Suprapubic skin (tissue), 4 donors: Measurements from ENCODE around the gene LRCH1.

ENCODE experiments used
- POLR2A ChIP-seq, 2 donors: fragments of 450-650 bp; IDR thresholded peaks; one replicate each; pipeline ENCODE4 v1.6.1; 2017; ENCODE audit warnings: antibody characterized with exemption in 2 of 2, mild to moderate bottlenecking in 2 of 2, moderate library complexity in 2 of 2
- POLR2AphosphoS5 ChIP-seq, 3 donors: sonication (generic); formaldehyde crosslinking; IDR thresholded peaks; one replicate each; pipeline ENCODE4 v1.6.1; 2017; ENCODE audit warnings: antibody characterized with exemption in 3 of 3
- TF ChIP-seq, protein P1 (sequence below), 2 donors: fragments of 200-600 bp in 1 of 2; fragments of 450-650 bp in 1 of 2; sonication (generic) in 1 of 2; IDR thresholded peaks; one replicate each; pipeline ENCODE4 v1.5.1; 2016 to 2019; ENCODE audit warnings: antibody characterized with exemption in 2 of 2, mild to moderate bottlenecking in 1 of 2, moderate library complexity in 1 of 2

DNA sequence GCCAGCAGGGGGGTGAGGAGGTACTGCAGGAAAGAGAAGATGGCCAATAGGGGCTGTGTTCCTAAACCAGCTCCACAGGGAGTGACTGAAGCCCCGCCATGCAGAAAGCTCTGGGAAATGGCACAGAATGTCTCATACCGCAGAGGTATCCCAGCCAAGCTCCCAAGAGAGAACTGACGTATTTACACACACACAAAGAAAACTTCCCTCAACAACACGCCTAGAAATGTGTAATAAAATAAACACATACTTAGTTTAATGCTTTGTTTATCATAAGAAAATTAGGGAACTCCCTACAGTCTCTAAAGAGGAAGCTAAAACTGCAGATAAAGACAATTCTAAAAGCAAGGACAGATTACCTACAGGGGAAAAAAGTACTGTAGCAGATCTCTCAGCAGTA lies 204.0 kb downstream of the LRCH1 start:
- no peak for TF ChIP-seq POLR2A (IDR thresholded peaks at IDR 0.05)
- TF ChIP-seq POLR2AphosphoS5 (IDR thresholded peaks at IDR 0.05), result no peak
- TF ChIP-seq, protein P1, sequence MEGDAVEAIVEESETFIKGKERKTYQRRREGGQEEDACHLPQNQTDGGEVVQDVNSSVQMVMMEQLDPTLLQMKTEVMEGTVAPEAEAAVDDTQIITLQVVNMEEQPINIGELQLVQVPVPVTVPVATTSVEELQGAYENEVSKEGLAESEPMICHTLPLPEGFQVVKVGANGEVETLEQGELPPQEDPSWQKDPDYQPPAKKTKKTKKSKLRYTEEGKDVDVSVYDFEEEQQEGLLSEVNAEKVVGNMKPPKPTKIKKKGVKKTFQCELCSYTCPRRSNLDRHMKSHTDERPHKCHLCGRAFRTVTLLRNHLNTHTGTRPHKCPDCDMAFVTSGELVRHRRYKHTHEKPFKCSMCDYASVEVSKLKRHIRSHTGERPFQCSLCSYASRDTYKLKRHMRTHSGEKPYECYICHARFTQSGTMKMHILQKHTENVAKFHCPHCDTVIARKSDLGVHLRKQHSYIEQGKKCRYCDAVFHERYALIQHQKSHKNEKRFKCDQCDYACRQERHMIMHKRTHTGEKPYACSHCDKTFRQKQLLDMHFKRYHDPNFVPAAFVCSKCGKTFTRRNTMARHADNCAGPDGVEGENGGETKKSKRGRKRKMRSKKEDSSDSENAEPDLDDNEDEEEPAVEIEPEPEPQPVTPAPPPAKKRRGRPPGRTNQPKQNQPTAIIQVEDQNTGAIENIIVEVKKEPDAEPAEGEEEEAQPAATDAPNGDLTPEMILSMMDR (IDR thresholded peaks at IDR 0.05), result no peak
